Measurements from ENCODE around the gene MCM10. TPM values are rescaled to one million over a fixed set of nuclear protein-coding genes. Genes with fewer than 3 reads are reported as not detected.

MCM10 gene
- total and polyA plus RNA-seq, 7 donors: 0.07 to 0.83 (median 0.17) TPM; not detected in 1

DNA sequence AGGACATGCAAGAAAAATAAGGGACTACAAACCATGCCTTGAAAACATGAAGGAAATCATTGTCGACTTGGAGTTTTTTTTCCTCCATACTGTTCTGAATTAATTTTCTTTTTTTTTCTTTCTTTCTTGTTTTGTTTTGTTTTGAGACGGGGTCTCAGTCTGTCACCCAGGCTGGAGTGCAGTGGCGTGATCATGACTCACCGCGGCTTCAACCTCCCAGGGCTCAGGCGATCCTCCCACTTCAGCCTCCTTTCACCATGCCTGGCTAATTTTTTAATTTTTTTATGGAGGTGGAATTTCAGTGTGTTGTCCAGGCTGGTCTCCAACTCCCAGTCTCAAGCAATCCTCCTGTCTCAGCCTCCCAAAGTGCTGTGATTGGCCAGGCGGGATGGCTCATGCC, 61.2 kb downstream of the MCM10 start:
- no peaks in the 10 kb centered on the region for H3K27me3 ChIP-seq (ENCODE audit: insufficient read depth in 3 of 3, low read length in 2 of 3)
- intact Hi-C loops (cut with DNase I): no loop called here
- no peaks in the 10 kb centered on the region for H3K9me3 ChIP-seq
- TF ChIP-seq, protein P1, sequence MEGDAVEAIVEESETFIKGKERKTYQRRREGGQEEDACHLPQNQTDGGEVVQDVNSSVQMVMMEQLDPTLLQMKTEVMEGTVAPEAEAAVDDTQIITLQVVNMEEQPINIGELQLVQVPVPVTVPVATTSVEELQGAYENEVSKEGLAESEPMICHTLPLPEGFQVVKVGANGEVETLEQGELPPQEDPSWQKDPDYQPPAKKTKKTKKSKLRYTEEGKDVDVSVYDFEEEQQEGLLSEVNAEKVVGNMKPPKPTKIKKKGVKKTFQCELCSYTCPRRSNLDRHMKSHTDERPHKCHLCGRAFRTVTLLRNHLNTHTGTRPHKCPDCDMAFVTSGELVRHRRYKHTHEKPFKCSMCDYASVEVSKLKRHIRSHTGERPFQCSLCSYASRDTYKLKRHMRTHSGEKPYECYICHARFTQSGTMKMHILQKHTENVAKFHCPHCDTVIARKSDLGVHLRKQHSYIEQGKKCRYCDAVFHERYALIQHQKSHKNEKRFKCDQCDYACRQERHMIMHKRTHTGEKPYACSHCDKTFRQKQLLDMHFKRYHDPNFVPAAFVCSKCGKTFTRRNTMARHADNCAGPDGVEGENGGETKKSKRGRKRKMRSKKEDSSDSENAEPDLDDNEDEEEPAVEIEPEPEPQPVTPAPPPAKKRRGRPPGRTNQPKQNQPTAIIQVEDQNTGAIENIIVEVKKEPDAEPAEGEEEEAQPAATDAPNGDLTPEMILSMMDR (IDR thresholded peaks at IDR 0.05): no peak
- WGBS, 3 donors: 96 to 98% (median 98%) methylated on average over 7 of the region's 7 CpGs
- no peak for ATAC-seq
- no peaks in the 10 kb centered on the region for H3K36me3 ChIP-seq (ENCODE audit: insufficient read depth in 1 of 2, low read depth in 1 of 2)
- H3K4me3 ChIP-seq: no peak overlapping the region
- H3K4me1 ChIP-seq: peaks cover 16% of the 10 kb centered on the region
- no peak overlapping the region for H3K27ac ChIP-seq
- DNase-seq: no peak

DNA sequence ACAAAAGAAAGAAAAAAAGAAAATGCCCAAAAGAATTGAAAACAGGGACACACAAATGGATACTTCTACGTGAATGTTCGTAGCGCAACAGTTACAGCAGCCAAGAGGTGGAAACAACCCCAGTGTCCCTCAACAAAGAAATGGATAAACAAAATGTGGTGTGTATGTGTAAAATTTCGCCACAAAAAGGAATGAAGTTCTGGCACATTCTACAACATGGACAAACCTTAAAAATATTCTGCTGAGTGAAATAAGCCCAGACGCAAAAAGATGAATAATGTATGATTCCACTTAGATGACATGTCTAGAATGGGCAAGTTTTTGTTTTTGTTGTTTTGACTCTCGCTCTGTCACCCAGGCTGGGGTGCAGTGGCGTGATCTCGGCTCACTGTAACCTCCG, 61.9 kb downstream of the MCM10 start:
- peaks cover 16% of the 10 kb centered on the region for H3K4me1 ChIP-seq
- ATAC-seq (no peak), DNase-seq (no peak)
- no peak overlapping the region for H3K27ac ChIP-seq
- WGBS, 3 donors: 91 to 94% (median 94%) methylated on average over 9 of the region's 9 CpGs
- intact Hi-C loops (cut with DNase I): no loop called here
- TF ChIP-seq, protein P1 (IDR thresholded peaks at IDR 0.05): no peak
- no peaks in the 10 kb centered on the region for H3K36me3 ChIP-seq (ENCODE audit: insufficient read depth in 1 of 2, low read depth in 1 of 2)
- H3K4me3 ChIP-seq: no peak overlapping the region
- H3K9me3 ChIP-seq: no peaks in the 10 kb centered on the region
- no peaks in the 10 kb centered on the region for H3K27me3 ChIP-seq (ENCODE audit: insufficient read depth in 3 of 3, low read length in 2 of 3)

DNA sequence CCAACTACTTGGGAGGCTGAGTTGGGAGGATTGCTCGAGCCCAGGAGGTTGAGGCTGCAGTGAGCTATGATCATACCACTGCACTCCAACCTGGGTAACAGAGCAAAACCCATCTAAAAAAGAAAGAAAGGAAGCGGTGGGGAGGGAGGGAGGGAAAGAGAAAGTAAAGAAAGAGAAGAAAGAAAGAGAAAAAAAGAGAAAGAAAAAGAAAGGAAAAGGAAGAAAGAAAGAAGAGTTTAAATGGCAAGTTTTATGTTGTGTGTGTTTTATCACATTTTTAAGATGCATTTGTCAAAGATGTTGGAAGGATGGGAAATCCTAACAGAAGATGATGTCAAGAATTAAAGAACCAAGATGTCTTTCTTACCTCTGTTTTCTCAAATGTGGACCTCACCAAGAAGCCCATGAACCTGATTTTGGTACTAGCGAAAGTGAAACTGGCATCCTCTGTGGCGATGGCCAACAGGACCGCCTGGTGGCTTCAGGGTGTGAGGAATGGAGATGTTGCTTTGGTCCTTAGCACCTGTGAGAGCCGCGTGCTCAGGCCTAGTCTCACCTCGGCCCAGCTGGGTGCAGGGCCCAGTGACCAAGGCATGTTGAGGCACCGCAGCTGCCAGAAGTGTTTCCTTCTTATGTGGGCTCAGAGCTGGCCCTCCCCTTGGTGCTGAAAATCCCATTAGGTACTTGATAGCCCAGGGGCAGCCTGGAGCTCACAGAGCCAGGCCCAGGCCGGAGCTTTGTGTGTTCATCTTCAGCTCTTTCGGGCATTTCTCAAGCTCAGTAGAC, 63.0 kb downstream of the MCM10 start:
- no peaks in the 10 kb centered on the region for H3K27me3 ChIP-seq (ENCODE audit: insufficient read depth in 3 of 3, low read length in 2 of 3)
- 84 to 95% (median 88%) methylated on average over 11 of the region's 11 CpGs for WGBS, 3 donors
- DNase-seq: no peak
- H3K36me3 ChIP-seq (ENCODE audit: insufficient read depth in 1 of 2, low read depth in 1 of 2): no peaks in the 10 kb centered on the region
- TF ChIP-seq, protein P1 (IDR thresholded peaks at IDR 0.05): no peak
- ATAC-seq: no peak
- intact Hi-C loops (cut with DNase I): no loop called here
- H3K4me1 ChIP-seq: peaks cover 10% of the 10 kb centered on the region
- H3K27ac ChIP-seq: no peak overlapping the region
- no peak overlapping the region for H3K4me3 ChIP-seq
- no peaks in the 10 kb centered on the region for H3K9me3 ChIP-seq

DNA sequence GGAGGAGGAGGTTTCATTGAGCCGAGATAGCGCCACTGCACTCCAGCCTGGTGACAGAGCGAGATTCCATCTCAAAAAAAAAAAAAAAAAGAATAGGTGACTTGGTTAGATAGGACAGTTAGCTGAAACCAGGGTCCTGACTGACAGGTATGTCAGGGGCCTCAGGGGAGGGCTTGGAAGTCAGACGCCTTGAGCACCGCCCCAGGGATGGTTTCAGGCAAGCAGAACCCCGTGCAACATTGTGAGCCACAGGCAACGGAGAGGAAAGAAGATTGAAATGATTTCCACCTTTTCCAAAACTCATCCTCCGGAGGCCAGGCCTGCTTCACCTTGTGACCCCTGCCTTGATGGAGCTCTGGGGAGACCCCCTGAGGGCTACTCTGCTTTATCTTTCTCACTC, 64.2 kb downstream of the MCM10 start:
- DNase-seq: no peak
- 86 to 94% (median 92%) methylated on average over 8 of the region's 8 CpGs for WGBS, 3 donors
- TF ChIP-seq, protein P1 (IDR thresholded peaks at IDR 0.05): no peak

DNA sequence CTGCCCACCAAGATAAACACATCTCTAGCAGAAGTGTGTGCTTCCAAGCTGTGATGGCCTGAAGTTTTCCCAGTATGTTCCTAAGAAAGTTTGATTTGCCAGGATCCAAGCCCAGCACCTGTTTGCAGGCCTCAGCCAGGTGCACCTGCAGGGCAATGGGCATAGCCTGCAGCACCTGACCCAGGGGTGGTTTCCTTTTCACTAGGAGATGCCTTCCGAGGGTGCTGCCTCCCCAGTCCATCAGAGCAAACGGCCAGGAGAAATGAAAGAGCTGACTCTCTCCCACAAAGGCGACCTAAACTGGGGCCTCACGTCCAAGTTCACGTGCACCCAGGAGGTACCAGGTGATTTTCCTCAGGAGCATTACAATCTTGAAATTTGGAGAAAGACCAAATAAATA, 65.7 kb downstream of the MCM10 start:
- Histone ChIP-seq H3K27me3 (ENCODE audit: insufficient read depth in 3 of 3, low read length in 2 of 3) (no peaks in the 10 kb centered on the region), H3K27ac (no peak overlapping the region), H3K4me1 (no peaks in the 10 kb centered on the region), H3K9me3 (no peaks in the 10 kb centered on the region), H3K36me3 (ENCODE audit: insufficient read depth in 1 of 2, low read depth in 1 of 2) (no peaks in the 10 kb centered on the region), H3K4me3 (no peak overlapping the region)
- DNase-seq: no peak
- TF ChIP-seq, protein P1 (IDR thresholded peaks at IDR 0.05): no peak
- no peak for ATAC-seq
- intact Hi-C loops (cut with DNase I): no loop called here
- 88 to 91% (median 90%) methylated on average over 5 of the region's 5 CpGs for WGBS, 3 donors

More for the DNA sequence above, 64.2 kb downstream of the MCM10 start:
- Histone ChIP-seq H3K9me3 (no peaks in the 10 kb centered on the region), H3K4me1 (peaks cover 2% of the 10 kb centered on the region), H3K4me3 (no peak overlapping the region), H3K27me3 (ENCODE audit: insufficient read depth in 3 of 3, low read length in 2 of 3) (no peaks in the 10 kb centered on the region), H3K36me3 (ENCODE audit: insufficient read depth in 1 of 2, low read depth in 1 of 2) (no peaks in the 10 kb centered on the region), H3K27ac (no peak overlapping the region)
- no peak for ATAC-seq
- intact Hi-C loops (cut with DNase I): no loop called here
